ENCODE measurements around the gene DPP6.

DNA sequence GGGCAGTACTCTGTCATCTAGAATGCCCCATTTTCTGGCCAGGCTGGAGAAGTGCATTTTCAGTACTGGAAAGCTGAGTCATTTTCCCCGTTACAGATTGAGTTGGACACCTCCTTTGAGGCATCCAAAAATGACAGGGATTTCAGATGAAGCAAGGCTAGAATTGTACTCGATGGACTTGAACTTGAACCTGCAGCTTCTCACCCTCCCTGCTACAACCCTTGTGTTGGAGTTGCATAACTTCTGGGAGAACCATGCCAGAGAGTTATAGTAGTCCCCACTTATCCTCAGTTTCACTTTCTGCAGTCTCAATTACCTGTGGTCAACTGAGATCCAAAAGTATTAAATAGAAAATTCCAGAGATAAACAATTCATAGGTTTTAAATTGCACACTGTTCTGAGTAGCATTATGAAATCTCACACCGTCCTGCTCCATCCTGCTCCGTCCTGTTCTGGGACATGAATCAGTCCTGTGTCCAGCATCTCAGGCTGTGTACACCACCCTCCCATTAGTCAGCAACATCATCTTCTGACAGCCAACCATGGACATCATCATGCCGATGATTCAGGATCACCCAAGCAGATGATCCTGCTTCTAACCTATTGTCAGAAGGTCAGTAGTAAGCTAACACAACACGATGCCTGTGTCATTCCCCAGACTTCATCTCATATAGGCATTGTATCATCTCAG is 363.7 kb downstream of the DPP6 start:
- TF ChIP-seq, protein P1, sequence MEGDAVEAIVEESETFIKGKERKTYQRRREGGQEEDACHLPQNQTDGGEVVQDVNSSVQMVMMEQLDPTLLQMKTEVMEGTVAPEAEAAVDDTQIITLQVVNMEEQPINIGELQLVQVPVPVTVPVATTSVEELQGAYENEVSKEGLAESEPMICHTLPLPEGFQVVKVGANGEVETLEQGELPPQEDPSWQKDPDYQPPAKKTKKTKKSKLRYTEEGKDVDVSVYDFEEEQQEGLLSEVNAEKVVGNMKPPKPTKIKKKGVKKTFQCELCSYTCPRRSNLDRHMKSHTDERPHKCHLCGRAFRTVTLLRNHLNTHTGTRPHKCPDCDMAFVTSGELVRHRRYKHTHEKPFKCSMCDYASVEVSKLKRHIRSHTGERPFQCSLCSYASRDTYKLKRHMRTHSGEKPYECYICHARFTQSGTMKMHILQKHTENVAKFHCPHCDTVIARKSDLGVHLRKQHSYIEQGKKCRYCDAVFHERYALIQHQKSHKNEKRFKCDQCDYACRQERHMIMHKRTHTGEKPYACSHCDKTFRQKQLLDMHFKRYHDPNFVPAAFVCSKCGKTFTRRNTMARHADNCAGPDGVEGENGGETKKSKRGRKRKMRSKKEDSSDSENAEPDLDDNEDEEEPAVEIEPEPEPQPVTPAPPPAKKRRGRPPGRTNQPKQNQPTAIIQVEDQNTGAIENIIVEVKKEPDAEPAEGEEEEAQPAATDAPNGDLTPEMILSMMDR (IDR thresholded peaks at IDR 0.05), result no peak
- no peak for TF ChIP-seq RXRA (IDR thresholded peaks at IDR 0.05; ENCODE audit: borderline replicate concordance, low read depth)
- TF ChIP-seq EZH2phosphoT487 (IDR thresholded peaks at IDR 0.05; ENCODE audit: borderline replicate concordance, low read depth), result no peak
- TF ChIP-seq NFIC (IDR thresholded peaks at IDR 0.05; ENCODE audit: borderline replicate concordance), result no peak
- TF ChIP-seq SMC3 (IDR thresholded peaks at IDR 0.05; ENCODE audit: low read depth, low read length), result no peak
- TF ChIP-seq, protein P2, sequence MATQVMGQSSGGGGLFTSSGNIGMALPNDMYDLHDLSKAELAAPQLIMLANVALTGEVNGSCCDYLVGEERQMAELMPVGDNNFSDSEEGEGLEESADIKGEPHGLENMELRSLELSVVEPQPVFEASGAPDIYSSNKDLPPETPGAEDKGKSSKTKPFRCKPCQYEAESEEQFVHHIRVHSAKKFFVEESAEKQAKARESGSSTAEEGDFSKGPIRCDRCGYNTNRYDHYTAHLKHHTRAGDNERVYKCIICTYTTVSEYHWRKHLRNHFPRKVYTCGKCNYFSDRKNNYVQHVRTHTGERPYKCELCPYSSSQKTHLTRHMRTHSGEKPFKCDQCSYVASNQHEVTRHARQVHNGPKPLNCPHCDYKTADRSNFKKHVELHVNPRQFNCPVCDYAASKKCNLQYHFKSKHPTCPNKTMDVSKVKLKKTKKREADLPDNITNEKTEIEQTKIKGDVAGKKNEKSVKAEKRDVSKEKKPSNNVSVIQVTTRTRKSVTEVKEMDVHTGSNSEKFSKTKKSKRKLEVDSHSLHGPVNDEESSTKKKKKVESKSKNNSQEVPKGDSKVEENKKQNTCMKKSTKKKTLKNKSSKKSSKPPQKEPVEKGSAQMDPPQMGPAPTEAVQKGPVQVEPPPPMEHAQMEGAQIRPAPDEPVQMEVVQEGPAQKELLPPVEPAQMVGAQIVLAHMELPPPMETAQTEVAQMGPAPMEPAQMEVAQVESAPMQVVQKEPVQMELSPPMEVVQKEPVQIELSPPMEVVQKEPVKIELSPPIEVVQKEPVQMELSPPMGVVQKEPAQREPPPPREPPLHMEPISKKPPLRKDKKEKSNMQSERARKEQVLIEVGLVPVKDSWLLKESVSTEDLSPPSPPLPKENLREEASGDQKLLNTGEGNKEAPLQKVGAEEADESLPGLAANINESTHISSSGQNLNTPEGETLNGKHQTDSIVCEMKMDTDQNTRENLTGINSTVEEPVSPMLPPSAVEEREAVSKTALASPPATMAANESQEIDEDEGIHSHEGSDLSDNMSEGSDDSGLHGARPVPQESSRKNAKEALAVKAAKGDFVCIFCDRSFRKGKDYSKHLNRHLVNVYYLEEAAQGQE (IDR thresholded peaks at IDR 0.05; ENCODE audit: low read depth, low read length), result no peak
- TF ChIP-seq, protein P3, sequence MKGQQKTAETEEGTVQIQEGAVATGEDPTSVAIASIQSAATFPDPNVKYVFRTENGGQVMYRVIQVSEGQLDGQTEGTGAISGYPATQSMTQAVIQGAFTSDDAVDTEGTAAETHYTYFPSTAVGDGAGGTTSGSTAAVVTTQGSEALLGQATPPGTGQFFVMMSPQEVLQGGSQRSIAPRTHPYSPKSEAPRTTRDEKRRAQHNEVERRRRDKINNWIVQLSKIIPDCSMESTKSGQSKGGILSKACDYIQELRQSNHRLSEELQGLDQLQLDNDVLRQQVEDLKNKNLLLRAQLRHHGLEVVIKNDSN (IDR thresholded peaks at IDR 0.05; ENCODE audit: borderline replicate concordance, low read depth), result no peak
- TF ChIP-seq POLR2AphosphoS5 (IDR thresholded peaks at IDR 0.05; ENCODE audit: low read depth, low read length), result no peak
- TF ChIP-seq, protein P4, sequence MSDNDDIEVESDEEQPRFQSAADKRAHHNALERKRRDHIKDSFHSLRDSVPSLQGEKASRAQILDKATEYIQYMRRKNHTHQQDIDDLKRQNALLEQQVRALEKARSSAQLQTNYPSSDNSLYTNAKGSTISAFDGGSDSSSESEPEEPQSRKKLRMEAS (IDR thresholded peaks at IDR 0.05; ENCODE audit: low read depth), result no peak
- TF ChIP-seq TEAD4 (IDR thresholded peaks at IDR 0.05; ENCODE audit: borderline replicate concordance, insufficient read depth), result no peak
- TF ChIP-seq, protein P5, sequence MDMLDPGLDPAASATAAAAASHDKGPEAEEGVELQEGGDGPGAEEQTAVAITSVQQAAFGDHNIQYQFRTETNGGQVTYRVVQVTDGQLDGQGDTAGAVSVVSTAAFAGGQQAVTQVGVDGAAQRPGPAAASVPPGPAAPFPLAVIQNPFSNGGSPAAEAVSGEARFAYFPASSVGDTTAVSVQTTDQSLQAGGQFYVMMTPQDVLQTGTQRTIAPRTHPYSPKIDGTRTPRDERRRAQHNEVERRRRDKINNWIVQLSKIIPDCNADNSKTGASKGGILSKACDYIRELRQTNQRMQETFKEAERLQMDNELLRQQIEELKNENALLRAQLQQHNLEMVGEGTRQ (IDR thresholded peaks at IDR 0.05; ENCODE audit: borderline replicate concordance, low read depth, low read length), result no peak
- no peak for TF ChIP-seq TCF12 (IDR thresholded peaks at IDR 0.05)
- TF ChIP-seq CHD2 (IDR thresholded peaks at IDR 0.05; ENCODE audit: low read length, partially characterized antibody), result no peak
